K562 (cell line): Measurements from ENCODE around the gene RUFY2. TPM values are rescaled to one million over a fixed set of nuclear protein-coding genes. Genes with fewer than 3 reads are reported as not detected.

Experiments
- ATAC-seq: fragments of 200-7000 bp; cut with Tn5 transposase; 3 replicates; pipeline ENCODE4 v1.9.1; 2020; ENCODE audit warnings: moderate library complexity
- BruUV-seq: library from RNA; stranded (reverse); fragments of 400-500 nt; replicated peaks from 2 replicates; lab custom pipeline; 2021; lab: Mats Ljungman, UMichigan
- CTCF ChIA-PET: fragments of 300-600 bp; formaldehyde crosslinking; extraction: SDS; loops from one replicate; lab custom pipeline; 2021; ENCODE audit warnings: low intra/inter-chr PET ratio; lab: Yijun Ruan, JAX
- POLR2A ChIA-PET: fragments of 300-600, 350-650 bp; sonication (Branson Sonifier 250); formaldehyde crosslinking; extraction: SDS; loops from one replicate; lab custom pipeline; 2021; ENCODE audit warnings: antibody characterized with exemption, inconsistent platforms; lab: Yijun Ruan, JAX
- DNase-seq, 4 experiments: peaks; one replicate each; pipeline versions ENCODE4 v3.0.0 to v3.0.0-alpha.2; 2011 to 2018; ENCODE audit warnings: low spot score in 3 of 4, mixed read lengths in 3 of 4; ENCODE audit errors: extremely low read depth in 1 of 4
- FAIRE-seq: peaks from 2 replicates; lab custom pipeline; 2011; peaks lifted over from hg19 to GRCh38; lab: Jason Lieb, UNC
- H2AFZ ChIP-seq: 2 replicates; pipeline ENCODE4 v1.6.0; 2011; ENCODE audit warnings: low read depth, low read length, control low read depth, inconsistent platforms
- H3K27ac ChIP-seq: fragments of 200-600 bp; 3 replicates; pipeline ENCODE4 v1.8.0; 2011; ENCODE audit warnings: low read depth, mild to moderate bottlenecking, control low read depth, inconsistent platforms, low read length, moderate library complexity, mixed read lengths; ENCODE audit errors: extremely low read depth
- H3K27me3 ChIP-seq, 2 experiments: fragments of 300-600 bp in 1 of 2; 2 replicates in 1 of 2; 3 replicates in 1 of 2; pipeline versions ENCODE4 v1.6.0 to v1.8.0; 2011; ENCODE audit warnings: inconsistent platforms in 2 of 2, low read length in 2 of 2, mild to moderate bottlenecking in 1 of 2, mixed read lengths in 1 of 2, moderate library complexity in 1 of 2; ENCODE audit not compliant: control insufficient read depth in 2 of 2, insufficient read depth in 2 of 2
- H3K36me3 ChIP-seq: fragments of 300-600 bp; 3 replicates; pipeline ENCODE4 v1.8.0; 2011; ENCODE audit warnings: mild to moderate bottlenecking, low read length, inconsistent platforms; ENCODE audit not compliant: control insufficient read depth, insufficient read depth
- H3K4me1 ChIP-seq, 2 experiments: fragments of 200-600 bp in 1 of 2; replicated peaks in 1 of 2; 2 replicates in 1 of 2; 3 replicates in 1 of 2; pipeline versions ENCODE4 v1.5.1 to v1.8.0; 2011; ENCODE audit warnings: inconsistent platforms in 2 of 2, low read length in 2 of 2, mild to moderate bottlenecking in 1 of 2, mixed read lengths in 1 of 2, moderate library complexity in 1 of 2; ENCODE audit not compliant: control insufficient read depth in 2 of 2, insufficient read depth in 2 of 2
- H3K4me2 ChIP-seq: 2 replicates; pipeline ENCODE4 v1.6.1; 2011; ENCODE audit warnings: low read length, control low read depth, inconsistent platforms, mixed read lengths; ENCODE audit not compliant: insufficient read depth
- H3K4me3 ChIP-seq: fragments of 200-600 bp; sonication (generic), shearing (Covaris generic); 2 replicates; pipeline ENCODE4 v1.5.1; 2016; ENCODE audit warnings: control low read depth, inconsistent platforms
- H3K79me2 ChIP-seq: fragments of 200-600 bp; 3 replicates; pipeline ENCODE4 v1.8.0; 2011; ENCODE audit warnings: low read length, inconsistent platforms; ENCODE audit not compliant: control insufficient read depth, insufficient read depth
- H3K9ac ChIP-seq, 2 experiments: 2 replicates each; pipeline versions ENCODE4 v1.6.0 to v1.6.1; 2011; ENCODE audit warnings: low read depth in 2 of 2, low read length in 2 of 2, control low read depth in 1 of 2, inconsistent platforms in 1 of 2, mild to moderate bottlenecking in 1 of 2, mixed read lengths in 1 of 2; ENCODE audit not compliant: insufficient read depth in 1 of 2
- H3K9me1 ChIP-seq: one replicate; pipeline ENCODE4 v1.6.0; 2011; ENCODE audit warnings: inconsistent platforms, mild to moderate bottlenecking, low read length, moderate library complexity; ENCODE audit not compliant: control insufficient read depth, insufficient read depth
- H3K9me3 ChIP-seq: replicated peaks from 2 replicates; pipeline ENCODE4 v1.5.1; 2011; ENCODE audit warnings: low read depth, low read length, inconsistent platforms; ENCODE audit not compliant: control insufficient read depth, insufficient read depth
- H4K20me1 ChIP-seq: replicated peaks from 2 replicates; pipeline ENCODE4 v1.6.1; 2011; ENCODE audit warnings: low read length, inconsistent platforms, mixed read lengths; ENCODE audit not compliant: control insufficient read depth, insufficient read depth
- KLF13 ChIP-seq: fragments of 450-650 bp; IDR thresholded peaks from 2 replicates; pipeline ENCODE4 v1.6.1; 2016; ENCODE audit warnings: missing genetic modification characterization, low read depth, mild to moderate bottlenecking, missing compliant biosample characterization, moderate library complexity, borderline replicate concordance
- RBM22 ChIP-seq: fragments of 200-400 bp; formaldehyde crosslinking; IDR thresholded peaks from 2 replicates; pipeline ENCODE4 v1.6.1; 2018; ENCODE audit warnings: low read length, low read depth; ENCODE audit not compliant: poor library complexity, severe bottlenecking
- SMARCB1 ChIP-seq: IDR thresholded peaks from 2 replicates; pipeline ENCODE4 v1.6.1; 2011; ENCODE audit warnings: improper control_type of control experiment, low read depth; ENCODE audit not compliant: insufficient read length
- XRCC5 ChIP-seq: fragments of 200-400 bp; formaldehyde crosslinking; IDR thresholded peaks from 2 replicates; pipeline ENCODE4 v1.6.1; 2017; ENCODE audit warnings: low read depth, mild to moderate bottlenecking, low read length
- ZBTB17 ChIP-seq: fragments of 450-650 bp; formaldehyde crosslinking; IDR thresholded peaks from 2 replicates; pipeline ENCODE4 v1.4.0; 2020; ENCODE audit warnings: mild to moderate bottlenecking
- ZFP36 ChIP-seq: fragments of 150-350 bp; IDR thresholded peaks from 2 replicates; pipeline ENCODE4 v1.6.1; 2018; ENCODE audit warnings: low read length, low read depth; ENCODE audit not compliant: partially characterized antibody
- ZNF197 ChIP-seq: fragments of 200-800 bp; sonication (Bioruptor generic); IDR thresholded peaks from 2 replicates; pipeline ENCODE4 v1.6.1; 2016; ENCODE audit warnings: low read depth, missing genetic modification characterization, missing compliant biosample characterization
- ZNF212 ChIP-seq: fragments of 450-650 bp; formaldehyde crosslinking; IDR thresholded peaks from 2 replicates; pipeline ENCODE4 v1.4.0; 2020; ENCODE audit warnings: mild to moderate bottlenecking
- ZNF274 ChIP-seq: IDR thresholded peaks from 2 replicates; pipeline ENCODE4 v1.6.1; 2011; ENCODE audit warnings: low read depth, mild to moderate bottlenecking, low read length, moderate library complexity, borderline replicate concordance
- WGBS: fragments of 100-300 bp; shearing (Covaris generic); methylation state at CpG from one replicate; pipeline ENCODE4 v1.1.6; 2016; ENCODE audit warnings: low coverage, mixed read lengths; ENCODE audit not compliant: insufficient coverage; ENCODE audit errors: missing lambda C conversion rate; 5-methylcytosine and 5-hydroxymethylcytosine counted together
- in situ Hi-C: fragments of 300-500 bp; cut with MboI; formaldehyde crosslinking; loops from 4 replicates; pipeline ENCODE4 v1.15.0; 2018; ENCODE audit warnings: inconsistent platforms, mixed read lengths
- intact Hi-C: fragments of 100-400 bp; cut with micrococcal nuclease; formaldehyde crosslinking; loops from 2 replicates; pipeline ENCODE4 v1.14.2; 2022
- polyA plus RNA-seq, 8 experiments: library from polyadenylated mRNA; depleted of rRNA in 4 of 8; stranded (reverse) in 5 of 8; unstranded in 3 of 8; fragments of >200 nt; fragmentation: Nextera tagmentation in 2 of 8; fragmentation: Illumina TruSeq in 1 of 8; extraction: Ambion mirVana in 2 of 8; extraction: Trizol in 1 of 8; gene quantifications; 2 replicates each; pipeline versions ENCODE4 v1.2.1 to v1.2.3, GENCODE V29; 2011 to 2014; ENCODE audit warnings: inconsistent platforms in 1 of 8, missing spikeins in 1 of 8
- total RNA-seq, 7 experiments: library from RNA; depleted of rRNA in 6 of 7; stranded (reverse); fragments of >200 nt in 6 of 7; fragmentation: Illumina TruSeq in 2 of 7; extraction: Trizol in 2 of 7; gene quantifications; 2 replicates each; pipeline versions ENCODE4 v1.2.1 to v1.2.3, GENCODE V29; 2011 to 2021; ENCODE audit warnings: low replicate concordance in 1 of 7
- TF ChIP-seq, protein P1 (sequence below): fragments of 250-450 bp; sonication (Bioruptor Pico); IDR thresholded peaks from 2 replicates; pipeline ENCODE4 v1.8.0; 2022; ENCODE audit warnings: inconsistent platforms
- TF ChIP-seq, protein P2 (sequence below): sonication (generic); IDR thresholded peaks from 2 replicates; pipeline ENCODE4 v1.6.1; 2016
- TF ChIP-seq, protein P3 (sequence below), 2 experiments: fragments of 200-800 bp in 1 of 2; sonication (Bioruptor generic) in 1 of 2; sonication (generic) in 1 of 2; formaldehyde crosslinking in 1 of 2; IDR thresholded peaks in 1 of 2; conservative IDR thresholded peaks in 1 of 2; 2 replicates each; pipeline versions ENCODE4 v1.5.0 to v1.6.1; 2016 to 2020; ENCODE audit warnings: missing compliant biosample characterization in 1 of 2, missing genetic modification characterization in 1 of 2, missing genetic modification reagents in 1 of 2

Gene RUFY2
- total and polyA plus RNA-seq, 9 of the 15 experiments (the other 6 are each of a cell fraction or from before 2014, with no cell fraction given), result 3.7 to 20.1 (median 12.6) TPM

DNA sequence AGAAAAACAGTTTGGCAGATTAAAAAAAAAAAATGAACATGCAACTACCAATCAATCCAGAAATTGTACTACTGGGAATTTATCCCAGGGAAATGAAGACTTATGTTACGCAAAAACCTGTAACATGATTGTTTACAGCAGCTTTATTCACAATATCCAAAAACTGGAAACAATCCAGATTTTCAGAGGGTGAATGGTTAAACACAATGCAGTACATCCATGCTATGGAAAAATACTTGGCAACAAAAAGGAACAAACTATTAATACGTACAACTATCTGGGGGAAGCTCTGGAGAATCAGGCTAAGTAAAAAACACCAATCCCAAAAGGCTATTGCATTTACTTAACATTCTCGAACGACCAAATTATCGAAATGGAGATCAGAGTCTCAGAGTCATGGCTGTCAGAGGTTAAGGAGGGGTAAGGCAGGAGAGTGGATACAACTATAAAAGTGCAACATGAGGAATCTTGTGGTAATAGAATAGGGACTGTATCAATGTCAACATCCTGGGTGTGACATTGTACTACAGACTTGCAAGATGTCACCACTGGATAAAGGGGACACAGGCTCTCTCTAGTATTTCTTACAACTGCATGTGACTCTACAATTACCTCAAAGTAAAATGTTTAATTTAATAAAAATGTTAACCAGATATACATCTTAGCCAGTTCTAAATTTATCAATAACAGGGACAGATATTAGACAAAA is 21.5 kb upstream of the RUFY2 start:
- WGBS, result 93% methylated on average over 5 of the region's 5 CpGs
- POLR2A ChIA-PET, result no interaction called here
- Histone ChIP-seq H3K9me3 (no peaks in the 10 kb centered on the region), H3K4me2 (no peak overlapping the region), H4K20me1 (no peaks in the 10 kb centered on the region), H2AFZ (no peak overlapping the region), H3K4me1 (no peaks in the 10 kb centered on the region), H3K27me3 (no peaks in the 10 kb centered on the region), H3K36me3 (peaks cover 74% of the 10 kb centered on the region), H3K9me1 (peaks cover 3% of the 10 kb centered on the region), H3K4me3 (no peak overlapping the region), H3K9ac (no peak overlapping the region), H3K79me2 (no peaks in the 10 kb centered on the region), H3K27ac (no peak overlapping the region)
- TF ChIP-seq XRCC5 (no peak), ZNF274 (no peak), SMARCB1 (no peak), ZBTB17 (no peak), ZFP36 (no peak), KLF13 (tag) (no peak), ZNF212 (CRISPR knock-in tag) (no peak), RBM22 (no peak), ZNF197 (no peak)
- TF ChIP-seq, protein P1, sequence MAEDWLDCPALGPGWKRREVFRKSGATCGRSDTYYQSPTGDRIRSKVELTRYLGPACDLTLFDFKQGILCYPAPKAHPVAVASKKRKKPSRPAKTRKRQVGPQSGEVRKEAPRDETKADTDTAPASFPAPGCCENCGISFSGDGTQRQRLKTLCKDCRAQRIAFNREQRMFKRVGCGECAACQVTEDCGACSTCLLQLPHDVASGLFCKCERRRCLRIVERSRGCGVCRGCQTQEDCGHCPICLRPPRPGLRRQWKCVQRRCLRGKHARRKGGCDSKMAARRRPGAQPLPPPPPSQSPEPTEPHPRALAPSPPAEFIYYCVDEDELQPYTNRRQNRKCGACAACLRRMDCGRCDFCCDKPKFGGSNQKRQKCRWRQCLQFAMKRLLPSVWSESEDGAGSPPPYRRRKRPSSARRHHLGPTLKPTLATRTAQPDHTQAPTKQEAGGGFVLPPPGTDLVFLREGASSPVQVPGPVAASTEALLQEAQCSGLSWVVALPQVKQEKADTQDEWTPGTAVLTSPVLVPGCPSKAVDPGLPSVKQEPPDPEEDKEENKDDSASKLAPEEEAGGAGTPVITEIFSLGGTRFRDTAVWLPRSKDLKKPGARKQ, result no peak
- TF ChIP-seq, protein P2, sequence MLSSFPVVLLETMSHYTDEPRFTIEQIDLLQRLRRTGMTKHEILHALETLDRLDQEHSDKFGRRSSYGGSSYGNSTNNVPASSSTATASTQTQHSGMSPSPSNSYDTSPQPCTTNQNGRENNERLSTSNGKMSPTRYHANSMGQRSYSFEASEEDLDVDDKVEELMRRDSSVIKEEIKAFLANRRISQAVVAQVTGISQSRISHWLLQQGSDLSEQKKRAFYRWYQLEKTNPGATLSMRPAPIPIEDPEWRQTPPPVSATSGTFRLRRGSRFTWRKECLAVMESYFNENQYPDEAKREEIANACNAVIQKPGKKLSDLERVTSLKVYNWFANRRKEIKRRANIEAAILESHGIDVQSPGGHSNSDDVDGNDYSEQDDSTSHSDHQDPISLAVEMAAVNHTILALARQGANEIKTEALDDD, result no peak
- TF ChIP-seq, protein P3, sequence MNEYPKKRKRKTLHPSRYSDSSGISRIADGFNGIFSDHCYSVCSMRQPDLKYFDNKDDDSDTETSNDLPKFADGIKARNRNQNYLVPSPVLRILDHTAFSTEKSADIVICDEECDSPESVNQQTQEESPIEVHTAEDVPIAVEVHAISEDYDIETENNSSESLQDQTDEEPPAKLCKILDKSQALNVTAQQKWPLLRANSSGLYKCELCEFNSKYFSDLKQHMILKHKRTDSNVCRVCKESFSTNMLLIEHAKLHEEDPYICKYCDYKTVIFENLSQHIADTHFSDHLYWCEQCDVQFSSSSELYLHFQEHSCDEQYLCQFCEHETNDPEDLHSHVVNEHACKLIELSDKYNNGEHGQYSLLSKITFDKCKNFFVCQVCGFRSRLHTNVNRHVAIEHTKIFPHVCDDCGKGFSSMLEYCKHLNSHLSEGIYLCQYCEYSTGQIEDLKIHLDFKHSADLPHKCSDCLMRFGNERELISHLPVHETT (CRISPR knock-in tag; conservative IDR thresholded peaks at IDR 0.05 in 1 of 2, IDR thresholded peaks at IDR 0.05 in 1 of 2), result no peak
- ATAC-seq, result no peak
- CTCF ChIA-PET, result no interaction called here
- in situ Hi-C loops (no loop called here), intact Hi-C loops (no loop called here)
- FAIRE-seq, result no peak
- DNase-seq, result no peak
- BruUV-seq, result no TSS peak
